ENCODE data around the gene CPN2.

The CPN2 gene

GRCh38 chr3:194304186-194304917, 46.8 kb downstream of the CPN2 start:
- DNase-seq (ENCODE audit: low read depth, low spot score), result no peak
- no peak overlapping the region for H3K27ac ChIP-seq

DNA sequence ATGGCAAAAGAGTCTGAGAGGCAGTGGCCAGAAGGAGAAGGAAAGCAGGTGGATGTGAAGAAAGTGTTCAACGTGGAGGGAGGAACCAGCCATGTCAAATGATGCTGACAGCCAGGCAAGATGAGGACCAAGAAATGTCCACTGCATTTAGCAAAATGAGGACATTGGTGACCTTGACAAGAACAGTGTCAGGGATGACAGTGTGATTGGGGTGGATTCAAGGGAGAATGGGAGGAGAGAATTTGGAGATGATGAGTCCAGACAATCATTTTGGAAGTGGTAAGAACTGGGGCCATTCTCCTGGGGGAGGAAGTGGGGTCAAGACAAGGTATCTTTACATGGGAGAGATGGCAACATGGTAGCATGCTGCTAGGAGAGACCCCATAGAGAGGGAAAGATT, 47.4 kb downstream of the CPN2 start:
- no peak for DNase-seq (ENCODE audit: low read depth, low spot score)
- no peak overlapping the region for H3K27ac ChIP-seq

DNA sequence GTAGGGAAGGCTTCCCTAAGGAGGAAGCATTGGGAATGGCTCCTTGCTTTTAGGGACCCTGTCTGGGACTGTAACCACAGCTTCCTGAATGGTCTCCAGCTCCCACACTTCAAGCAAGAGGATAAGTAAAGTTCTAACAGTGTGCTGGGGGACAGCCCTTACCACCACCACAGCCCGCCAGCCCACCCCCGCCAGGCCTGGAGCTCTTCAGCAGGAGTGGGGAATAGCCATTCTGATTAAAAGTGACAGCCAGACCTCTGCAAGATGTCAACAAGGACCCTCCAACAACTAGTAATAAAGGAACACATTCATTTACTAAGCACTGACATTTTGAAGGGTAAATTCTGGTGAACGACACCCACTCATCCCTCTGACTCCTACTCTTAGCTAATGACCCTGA, 49.4 kb downstream of the CPN2 start:
- no peak overlapping the region for H3K27ac ChIP-seq
- DNase-seq (ENCODE audit: low read depth, low spot score), result no peak

DNA sequence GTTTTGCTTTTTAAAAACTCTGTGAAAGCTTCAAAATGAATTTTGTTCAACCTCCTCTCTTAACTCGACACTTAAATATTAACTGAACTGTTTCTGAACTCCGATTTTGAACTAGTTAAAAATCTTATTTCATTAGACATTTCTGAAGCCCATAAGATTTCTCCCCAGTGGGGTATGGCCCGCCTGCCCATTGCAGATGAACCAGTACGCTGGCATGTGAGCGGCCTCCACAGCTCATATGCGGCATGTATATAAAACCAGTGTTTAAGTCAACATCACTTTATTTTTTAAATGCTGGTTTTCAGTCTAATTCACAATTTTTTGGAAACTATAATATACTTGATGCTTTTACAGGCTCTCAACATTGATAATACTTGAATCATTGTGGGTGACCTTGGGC, 50.2 kb downstream of the CPN2 start:
- no peak overlapping the region for H3K27ac ChIP-seq
- no peak for DNase-seq (ENCODE audit: low read depth, low spot score)

- DNase-seq (ENCODE audit: low read depth, low spot score), result no peak
Observed at GRCh38 chr3:194300382-194300758, 50.8 kb downstream of the CPN2 start.

DNA sequence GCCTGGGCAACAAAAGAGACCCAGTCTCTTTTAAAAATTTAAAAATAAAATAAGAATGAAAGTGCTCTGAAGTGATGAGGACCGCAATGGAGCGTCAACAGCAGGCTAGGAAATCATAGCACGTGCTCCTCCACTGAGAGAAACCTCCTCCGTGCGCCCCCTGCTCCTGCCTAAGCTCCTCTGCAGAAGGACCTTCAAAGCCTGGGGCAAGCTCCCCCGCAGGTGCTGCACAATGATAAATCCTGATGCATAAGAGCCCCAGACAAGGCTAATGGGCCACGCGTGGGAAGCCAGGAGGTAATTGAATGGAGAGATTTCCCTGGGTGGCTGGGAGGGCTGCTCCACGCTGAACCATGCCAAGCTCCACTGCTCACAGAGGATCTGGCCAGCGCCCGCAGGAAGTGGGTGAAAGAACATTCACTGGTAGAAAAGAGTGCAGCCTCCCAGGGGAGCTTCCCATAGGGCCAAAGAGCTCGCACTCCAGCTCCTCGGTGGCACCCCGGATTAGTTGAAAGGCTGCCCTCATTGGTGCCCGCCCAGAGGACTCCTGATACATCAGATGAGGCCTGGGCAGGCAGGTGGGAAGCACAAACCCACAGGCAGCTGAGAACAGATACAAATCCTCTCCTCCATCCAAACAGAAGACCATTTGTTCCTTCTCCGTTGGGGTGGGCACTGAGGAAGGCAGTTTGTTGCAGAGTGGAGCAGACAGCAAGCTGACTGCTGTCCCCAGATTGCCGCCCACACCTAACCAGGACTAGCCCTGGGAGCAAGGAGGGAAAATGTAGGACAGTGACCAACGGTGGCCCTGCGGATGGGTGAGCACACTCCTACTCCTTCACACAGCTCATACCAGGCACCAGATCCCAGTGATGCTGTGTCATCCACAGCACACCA, 52.5 kb downstream of the CPN2 start:
- DNase-seq (ENCODE audit: low read depth, low spot score), result no peak
- H3K27ac ChIP-seq, result no peak overlapping the region

More at GRCh38 chr3:194300382-194300758, 50.8 kb downstream of the CPN2 start:
- H3K27ac ChIP-seq, result no peak overlapping the region

GRCh38 chr3:194296454-194297263, 54.5 kb downstream of the CPN2 start:
- peak overlapping the region; percentile 35 for H3K27ac ChIP-seq
- DNase-seq (ENCODE audit: low read depth, low spot score), result peak; percentile 29

- H3K27ac ChIP-seq, result no peak overlapping the region
- no peak for DNase-seq (ENCODE audit: low read depth, low spot score)
Observed at GRCh38 chr3:194294895-194295214, 56.3 kb downstream of the CPN2 start.

GRCh38 chr3:194294199-194294894, 56.8 kb downstream of the CPN2 start:
- H3K27ac ChIP-seq, result no peak overlapping the region
- DNase-seq (ENCODE audit: low read depth, low spot score), result no peak

DNA sequence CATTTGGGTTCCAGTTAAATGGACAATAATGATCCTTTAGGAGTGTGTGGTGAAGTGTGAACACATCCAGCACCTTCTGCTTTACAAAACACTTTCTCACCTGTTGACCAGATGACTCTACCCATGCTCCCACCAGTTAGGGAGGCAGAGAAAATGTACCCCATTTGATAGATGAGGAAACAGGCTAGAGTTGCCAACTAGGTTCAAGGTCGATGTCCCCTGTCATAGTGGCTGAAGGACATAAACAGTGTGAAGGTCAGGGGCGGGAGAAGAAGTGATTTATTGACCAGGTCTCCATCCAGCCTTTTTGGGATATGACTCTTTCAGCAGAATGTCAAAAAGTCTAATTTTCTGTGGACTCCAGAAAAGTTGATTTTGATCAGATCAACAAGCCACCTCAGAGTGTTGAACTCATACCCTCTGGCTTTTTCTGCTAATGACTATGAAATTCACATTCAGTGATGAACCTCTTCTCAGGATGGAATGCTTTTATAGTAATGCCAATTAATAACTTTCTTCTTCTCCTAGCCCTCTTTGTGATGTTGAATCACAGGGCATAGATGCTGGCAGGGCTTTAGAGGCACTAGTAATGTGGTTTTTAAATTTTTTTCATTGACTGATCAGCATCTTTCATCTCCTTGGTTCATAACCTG, 57.5 kb downstream of the CPN2 start:
- no peak overlapping the region for H3K27ac ChIP-seq
- no peak for DNase-seq (ENCODE audit: low read depth, low spot score)

- no peak overlapping the region for H3K27ac ChIP-seq
- DNase-seq (ENCODE audit: low read depth, low spot score), result no peak
Observed at GRCh38 chr3:194292331-194292730, 58.8 kb downstream of the CPN2 start.
